Mesenchymal stem cell (in vitro differentiated cells and primary cell): ENCODE results near the gene RNGTT.

Experiments used
- DNase-seq: peaks from one replicate; pipeline ENCODE4 v3.0.0-alpha.2; 2013
- H2AFZ ChIP-seq: one replicate; pipeline ENCODE4 v1.6.1; 2013; ENCODE audit warnings: low read depth, mild to moderate bottlenecking, control low read depth, inconsistent platforms, low read length, moderate library complexity
- H2AK5ac ChIP-seq: 2 replicates; pipeline ENCODE4 v1.6.1; 2013; ENCODE audit warnings: low read length, moderate library complexity, mild to moderate bottlenecking, inconsistent platforms; ENCODE audit not compliant: severe bottlenecking
- H2BK120ac ChIP-seq: one replicate; pipeline ENCODE4 v1.6.1; 2013; ENCODE audit warnings: low read depth, mild to moderate bottlenecking, inconsistent platforms, low read length, moderate library complexity
- H2BK12ac ChIP-seq, 2 experiments: one replicate each; pipeline ENCODE4 v1.6.1; 2013; ENCODE audit warnings: inconsistent platforms in 2 of 2, low read length in 2 of 2, mild to moderate bottlenecking in 2 of 2, moderate library complexity in 2 of 2, control low read depth in 1 of 2
- H2BK15ac ChIP-seq: one replicate; pipeline ENCODE4 v1.6.1; 2013; ENCODE audit warnings: mild to moderate bottlenecking, low read depth, inconsistent platforms; ENCODE audit not compliant: poor library complexity, severe bottlenecking
- H2BK5ac ChIP-seq: 2 replicates; pipeline ENCODE4 v1.6.1; 2013; ENCODE audit warnings: low read depth, mild to moderate bottlenecking, low read length, control low read depth, inconsistent platforms; ENCODE audit not compliant: poor library complexity, severe bottlenecking
- H3K14ac ChIP-seq, 2 experiments: one replicate each; pipeline ENCODE4 v1.6.1; 2013; ENCODE audit warnings: inconsistent platforms in 2 of 2, low read length in 2 of 2, control low read depth in 1 of 2, mild to moderate bottlenecking in 1 of 2, moderate library complexity in 1 of 2
- H3K18ac ChIP-seq, 2 experiments: one replicate each; pipeline ENCODE4 v1.6.1; 2013; ENCODE audit warnings: inconsistent platforms in 2 of 2, low read length in 2 of 2, control low read depth in 1 of 2, low read depth in 1 of 2, mild to moderate bottlenecking in 1 of 2
- H3K23ac ChIP-seq, 2 experiments: one replicate each; pipeline ENCODE4 v1.6.1; 2013; ENCODE audit warnings: inconsistent platforms in 2 of 2, low read length in 2 of 2, mild to moderate bottlenecking in 2 of 2, moderate library complexity in 2 of 2, control low read depth in 1 of 2
- H3K27ac ChIP-seq: 2 replicates; pipeline ENCODE4 v1.5.1; 2013; ENCODE audit warnings: mild to moderate bottlenecking, moderate library complexity, low read length, control low read depth, inconsistent platforms; ENCODE audit not compliant: poor library complexity, severe bottlenecking
- H3K27me3 ChIP-seq, 2 experiments: 2 replicates each; pipeline versions ENCODE4 v1.6.1 to v1.7.0; 2013; ENCODE audit warnings: low read length in 2 of 2, mild to moderate bottlenecking in 2 of 2, moderate library complexity in 2 of 2, control low read depth in 1 of 2, inconsistent platforms in 1 of 2; ENCODE audit not compliant: control insufficient read depth in 1 of 2, insufficient read depth in 1 of 2
- H3K36me3 ChIP-seq, 2 experiments: 2 replicates each; pipeline versions ENCODE4 v1.6.1 to v1.7.0; 2013; ENCODE audit warnings: low read length in 2 of 2, control low read depth in 1 of 2, inconsistent platforms in 1 of 2, low read depth in 1 of 2, mild to moderate bottlenecking in 1 of 2; ENCODE audit not compliant: insufficient read depth in 2 of 2, control insufficient read depth in 1 of 2
- H3K4ac ChIP-seq, 2 experiments: one replicate each; pipeline ENCODE4 v1.6.1; 2013; ENCODE audit warnings: inconsistent platforms in 2 of 2, low read length in 2 of 2, mild to moderate bottlenecking in 2 of 2, moderate library complexity in 2 of 2, control low read depth in 1 of 2, low read depth in 1 of 2
- H3K4me1 ChIP-seq: 2 replicates; pipeline ENCODE4 v1.6.1; 2013; ENCODE audit warnings: low read depth, low read length, control low read depth; ENCODE audit not compliant: control insufficient read depth, insufficient read depth
- H3K4me2 ChIP-seq: 2 replicates; pipeline ENCODE4 v1.6.1; 2013; ENCODE audit warnings: low read length, mild to moderate bottlenecking, inconsistent platforms; ENCODE audit not compliant: poor library complexity, severe bottlenecking
- H3K4me3 ChIP-seq, 2 experiments: 2 replicates each; pipeline versions ENCODE4 v1.5.1 to v1.7.0; 2013; ENCODE audit warnings: low read length in 2 of 2, mild to moderate bottlenecking in 2 of 2, control low read depth in 1 of 2, low read depth in 1 of 2; ENCODE audit not compliant: insufficient read depth in 1 of 2
- H3K79me1 ChIP-seq: replicated peaks from 2 replicates; pipeline ENCODE4 v1.6.1; 2013; ENCODE audit warnings: mild to moderate bottlenecking, control low read depth, low read length, inconsistent platforms; ENCODE audit not compliant: poor library complexity, severe bottlenecking
- H3K9ac ChIP-seq: 2 replicates; pipeline ENCODE4 v1.7.0; 2013; ENCODE audit warnings: mild to moderate bottlenecking, low read length, moderate library complexity
- H3K9me3 ChIP-seq: 2 replicates; pipeline ENCODE4 v1.7.0; 2013; ENCODE audit warnings: mild to moderate bottlenecking, low read length; ENCODE audit not compliant: control insufficient read depth
- H4K8ac ChIP-seq: one replicate; pipeline ENCODE4 v1.6.1; 2013; ENCODE audit warnings: inconsistent platforms, mild to moderate bottlenecking, low read length, moderate library complexity
- H4K91ac ChIP-seq: one replicate; pipeline ENCODE4 v1.6.1; 2013; ENCODE audit warnings: mild to moderate bottlenecking, low read length, inconsistent platforms
- WGBS: methylation state at CpG from one replicate; pipeline ENCODE4 v1.1.7; 2013; ENCODE audit warnings: mixed read lengths; 5-methylcytosine and 5-hydroxymethylcytosine counted together

Gene RNGTT

GRCh38 chr6:88612631-88613030 is 350.8 kb downstream of the RNGTT start:
- Histone ChIP-seq H3K9me3 (no peaks in the 10 kb centered on the region), H3K4me2 (no peak overlapping the region), H2AFZ (no peak overlapping the region), H3K4me1 (no peaks in the 10 kb centered on the region), H2BK15ac (no peak overlapping the region), H3K27ac (no peak overlapping the region), H4K91ac (no peak overlapping the region), H3K79me1 (no peaks in the 10 kb centered on the region), H3K27me3 (no peaks in the 10 kb centered on the region), H2BK12ac (no peak overlapping the region), H4K8ac (no peak overlapping the region), H2AK5ac (no peak overlapping the region), H3K9ac (no peak overlapping the region), H3K4ac (no peak overlapping the region), H3K23ac (no peak overlapping the region), H3K18ac (no peak overlapping the region), H3K36me3 (peaks cover 0 to 23% of the 10 kb centered on the region in 2 experiments), H2BK120ac (no peak overlapping the region), H2BK5ac (no peak overlapping the region), H3K4me3 (no peak overlapping the region), H3K14ac (no peak overlapping the region)
- WGBS: 96% methylated on average over 3 of the region's 5 CpGs
- no peak for DNase-seq

DNA sequence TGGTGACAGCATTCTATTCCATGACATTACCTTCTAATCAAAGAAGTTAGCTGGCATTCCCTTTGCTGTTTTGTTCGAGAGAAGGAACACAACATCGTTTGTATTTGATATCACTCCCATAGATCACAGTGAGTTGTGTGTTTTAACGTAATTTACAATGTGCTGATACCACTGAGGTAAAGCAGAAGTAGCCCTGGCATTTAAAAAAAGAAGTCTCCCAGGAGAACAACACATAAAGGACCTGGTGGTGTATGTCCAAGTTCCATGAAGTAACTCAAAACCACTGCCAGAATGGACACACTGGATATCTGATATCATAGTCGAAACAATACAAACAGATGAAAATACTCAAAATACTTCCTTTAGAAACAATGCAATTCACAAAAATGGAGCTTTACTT is 351.7 kb downstream of the RNGTT start:
- Histone ChIP-seq H3K4me1 (no peaks in the 10 kb centered on the region), H2BK12ac (no peak overlapping the region), H4K8ac (no peak overlapping the region), H2BK120ac (no peak overlapping the region), H3K9me3 (no peaks in the 10 kb centered on the region), H3K27ac (no peak overlapping the region), H2BK15ac (no peak overlapping the region), H3K14ac (no peak overlapping the region), H3K4ac (no peak overlapping the region), H3K23ac (no peak overlapping the region), H3K27me3 (no peaks in the 10 kb centered on the region), H2AFZ (no peak overlapping the region), H3K79me1 (no peaks in the 10 kb centered on the region), H3K9ac (no peak overlapping the region), H3K4me3 (no peak overlapping the region), H3K18ac (no peak overlapping the region), H2BK5ac (no peak overlapping the region), H3K4me2 (no peak overlapping the region), H2AK5ac (no peak overlapping the region), H4K91ac (no peak overlapping the region), H3K36me3 (peaks cover 0 to 23% of the 10 kb centered on the region in 2 experiments)
- WGBS: 90% methylated on average over 4 of the region's 4 CpGs
- no peak for DNase-seq

- H3K79me1 ChIP-seq: no peaks in the 10 kb centered on the region
- no peak overlapping the region for H3K23ac ChIP-seq
- no peak overlapping the region for H2AK5ac ChIP-seq
- H3K4me1 ChIP-seq: no peaks in the 10 kb centered on the region
- no peak overlapping the region for H4K8ac ChIP-seq
- no peak overlapping the region for H2BK5ac ChIP-seq
- H2BK12ac ChIP-seq: no peak overlapping the region
- H3K4ac ChIP-seq: no peak overlapping the region
- no peak overlapping the region for H4K91ac ChIP-seq
- H3K9me3 ChIP-seq: no peaks in the 10 kb centered on the region
- DNase-seq: no peak
- 97% methylated on average over 3 of the region's 3 CpGs for WGBS
- no peak overlapping the region for H2BK120ac ChIP-seq
- no peaks in the 10 kb centered on the region for H3K27me3 ChIP-seq
- no peak overlapping the region for H3K18ac ChIP-seq
- H3K9ac ChIP-seq: no peak overlapping the region
- H2AFZ ChIP-seq: no peak overlapping the region
- H2BK15ac ChIP-seq: no peak overlapping the region
- no peak overlapping the region for H3K4me2 ChIP-seq
- no peak overlapping the region for H3K27ac ChIP-seq
- no peak overlapping the region for H3K4me3 ChIP-seq
- no peak overlapping the region for H3K14ac ChIP-seq
- peaks cover 0 to 23% of the 10 kb centered on the region in 2 experiments for H3K36me3 ChIP-seq
Measured at GRCh38 chr6:88609983-88610382, 353.4 kb downstream of the RNGTT start.

DNA sequence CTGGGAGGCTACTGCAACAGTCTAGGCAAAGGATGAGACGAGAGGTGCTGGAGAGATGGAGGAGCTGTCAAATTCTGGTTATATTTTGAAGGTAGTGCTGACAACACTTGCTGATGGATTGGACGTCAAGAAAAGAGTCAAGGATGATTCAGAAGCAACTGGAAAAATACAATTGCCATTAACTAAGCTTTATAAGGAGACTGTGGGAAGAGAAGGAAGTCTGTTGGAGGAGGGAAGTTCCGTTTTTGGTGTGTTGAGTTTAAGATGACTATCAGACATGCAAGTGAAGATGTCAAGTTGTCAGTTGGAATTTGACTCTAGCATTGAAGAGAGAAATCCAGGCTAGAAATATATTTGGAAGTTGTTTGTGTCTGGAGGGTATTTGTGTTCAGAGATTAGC is 358.1 kb downstream of the RNGTT start:
- Histone ChIP-seq H3K4me1 (no peaks in the 10 kb centered on the region), H2AK5ac (no peak overlapping the region), H3K27me3 (peaks cover 0 to 3% of the 10 kb centered on the region in 2 experiments), H3K23ac (no peak overlapping the region), H3K36me3 (no peaks in the 10 kb centered on the region), H2BK12ac (no peak overlapping the region), H2BK15ac (no peak overlapping the region), H2BK5ac (no peak overlapping the region), H4K91ac (no peak overlapping the region), H3K79me1 (no peaks in the 10 kb centered on the region), H2AFZ (no peak overlapping the region), H3K4me2 (no peak overlapping the region), H3K9me3 (no peaks in the 10 kb centered on the region), H4K8ac (no peak overlapping the region), H3K27ac (no peak overlapping the region), H2BK120ac (no peak overlapping the region), H3K9ac (no peak overlapping the region), H3K4ac (no peak overlapping the region), H3K4me3 (no peak overlapping the region), H3K14ac (no peak overlapping the region), H3K18ac (no peak overlapping the region)
- DNase-seq: no peak
- 61% methylated on average over 3 of the region's 3 CpGs for WGBS
